ENCODE data around the gene AURKAIP1. TPM values are rescaled to one million over a fixed set of nuclear protein-coding genes. Genes with fewer than 3 reads are reported as not detected.

The AURKAIP1 gene
- total and polyA plus RNA-seq, 2 of the 13 experiments (the other 11 are each of a cell fraction or from before 2014, with no cell fraction given): 69.5 to 175 TPM

DNA sequence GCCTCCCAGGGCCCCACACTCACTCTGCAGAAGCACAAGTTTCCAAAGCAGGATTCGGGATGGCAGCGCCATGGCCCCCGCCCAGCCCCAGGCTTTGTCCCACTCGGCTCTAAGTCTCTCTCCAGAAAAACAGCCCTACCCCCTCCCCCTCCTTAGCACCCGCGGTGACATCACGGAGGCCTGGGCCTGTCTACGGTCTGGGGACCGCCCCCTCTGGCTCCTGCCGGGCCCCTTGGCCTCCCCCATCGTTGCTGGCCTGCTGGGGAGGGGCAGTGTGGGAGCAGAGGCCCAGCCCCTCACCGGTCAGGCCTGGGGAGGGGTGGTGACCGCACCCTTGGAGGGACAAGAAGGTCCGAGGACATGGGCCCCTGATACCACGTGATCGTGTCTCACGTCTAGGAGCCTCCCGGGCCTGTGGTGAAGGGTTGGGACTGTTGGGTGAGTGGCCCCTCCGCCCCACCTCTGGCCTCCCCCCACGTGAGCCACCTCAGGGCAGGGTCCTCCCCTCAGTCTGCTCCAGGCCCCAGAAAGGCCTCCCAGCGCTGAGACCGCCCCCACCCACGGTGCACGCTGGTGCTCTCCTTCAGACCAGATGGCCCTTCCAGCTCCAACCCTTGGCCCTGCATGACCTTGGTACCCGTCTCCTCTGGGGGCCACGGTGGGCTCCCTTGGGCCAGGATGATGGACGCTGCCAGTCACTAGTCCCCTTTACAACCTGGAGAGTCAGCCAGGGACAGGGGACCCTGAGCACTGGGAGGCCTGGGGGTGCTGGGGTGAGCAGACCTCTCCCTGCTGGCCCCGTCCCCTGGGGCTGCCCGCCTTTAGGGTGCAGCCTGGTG lies 16.4 kb downstream of the AURKAIP1 start, which contains the start of gene MXRA8 (continued):
- TF ChIP-seq FOXC1 (CRISPR knock-in tag; IDR thresholded peaks at IDR 0.05; ENCODE audit: borderline replicate concordance) (peak; percentile 47; the same call in 1 of the 2 replicates), KLF6 (CRISPR knock-in tag; IDR thresholded peaks at IDR 0.05) (peak; percentile 20; the same call in 1 of the 2 replicates), ZNF512B (CRISPR knock-in tag; IDR thresholded peaks at IDR 0.05; ENCODE audit: borderline replicate concordance) (peak; percentile 68; the same call in 1 of the 2 replicates), TBP (CRISPR knock-in tag; IDR thresholded peaks at IDR 0.05) (no peak), HBP1 (CRISPR knock-in tag; IDR thresholded peaks at IDR 0.05; ENCODE audit: low read depth) (0 out of 2 replicates have a peak, but pooled peaks have one; percentile 56), FOXO1 (CRISPR knock-in tag; IDR thresholded peaks at IDR 0.05) (peak; percentile 7; the same call in 1 of the 2 replicates), THAP9 (CRISPR knock-in tag; IDR thresholded peaks at IDR 0.05; ENCODE audit: borderline replicate concordance) (peak; percentile 29; the same call in 1 of the 2 replicates), ZNF691 (CRISPR knock-in tag; IDR thresholded peaks at IDR 0.05; ENCODE audit: borderline replicate concordance, low read depth) (0 out of 2 replicates have a peak, but pooled peaks have one; percentile 28), UBTF (CRISPR knock-in tag; IDR thresholded peaks at IDR 0.05) (peak; percentile 44; the same call in 1 of the 2 replicates)
- TF ChIP-seq, protein P1, sequence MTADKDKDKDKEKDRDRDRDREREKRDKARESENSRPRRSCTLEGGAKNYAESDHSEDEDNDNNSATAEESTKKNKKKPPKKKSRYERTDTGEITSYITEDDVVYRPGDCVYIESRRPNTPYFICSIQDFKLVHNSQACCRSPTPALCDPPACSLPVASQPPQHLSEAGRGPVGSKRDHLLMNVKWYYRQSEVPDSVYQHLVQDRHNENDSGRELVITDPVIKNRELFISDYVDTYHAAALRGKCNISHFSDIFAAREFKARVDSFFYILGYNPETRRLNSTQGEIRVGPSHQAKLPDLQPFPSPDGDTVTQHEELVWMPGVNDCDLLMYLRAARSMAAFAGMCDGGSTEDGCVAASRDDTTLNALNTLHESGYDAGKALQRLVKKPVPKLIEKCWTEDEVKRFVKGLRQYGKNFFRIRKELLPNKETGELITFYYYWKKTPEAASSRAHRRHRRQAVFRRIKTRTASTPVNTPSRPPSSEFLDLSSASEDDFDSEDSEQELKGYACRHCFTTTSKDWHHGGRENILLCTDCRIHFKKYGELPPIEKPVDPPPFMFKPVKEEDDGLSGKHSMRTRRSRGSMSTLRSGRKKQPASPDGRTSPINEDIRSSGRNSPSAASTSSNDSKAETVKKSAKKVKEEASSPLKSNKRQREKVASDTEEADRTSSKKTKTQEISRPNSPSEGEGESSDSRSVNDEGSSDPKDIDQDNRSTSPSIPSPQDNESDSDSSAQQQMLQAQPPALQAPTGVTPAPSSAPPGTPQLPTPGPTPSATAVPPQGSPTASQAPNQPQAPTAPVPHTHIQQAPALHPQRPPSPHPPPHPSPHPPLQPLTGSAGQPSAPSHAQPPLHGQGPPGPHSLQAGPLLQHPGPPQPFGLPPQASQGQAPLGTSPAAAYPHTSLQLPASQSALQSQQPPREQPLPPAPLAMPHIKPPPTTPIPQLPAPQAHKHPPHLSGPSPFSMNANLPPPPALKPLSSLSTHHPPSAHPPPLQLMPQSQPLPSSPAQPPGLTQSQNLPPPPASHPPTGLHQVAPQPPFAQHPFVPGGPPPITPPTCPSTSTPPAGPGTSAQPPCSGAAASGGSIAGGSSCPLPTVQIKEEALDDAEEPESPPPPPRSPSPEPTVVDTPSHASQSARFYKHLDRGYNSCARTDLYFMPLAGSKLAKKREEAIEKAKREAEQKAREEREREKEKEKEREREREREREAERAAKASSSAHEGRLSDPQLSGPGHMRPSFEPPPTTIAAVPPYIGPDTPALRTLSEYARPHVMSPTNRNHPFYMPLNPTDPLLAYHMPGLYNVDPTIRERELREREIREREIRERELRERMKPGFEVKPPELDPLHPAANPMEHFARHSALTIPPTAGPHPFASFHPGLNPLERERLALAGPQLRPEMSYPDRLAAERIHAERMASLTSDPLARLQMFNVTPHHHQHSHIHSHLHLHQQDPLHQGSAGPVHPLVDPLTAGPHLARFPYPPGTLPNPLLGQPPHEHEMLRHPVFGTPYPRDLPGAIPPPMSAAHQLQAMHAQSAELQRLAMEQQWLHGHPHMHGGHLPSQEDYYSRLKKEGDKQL (CRISPR knock-in tag; IDR thresholded peaks at IDR 0.05; ENCODE audit: low read depth): no peak
